H1 (cell line): ENCODE measurements around the gene GZMM. TPM values are rescaled to one million over a fixed set of nuclear protein-coding genes. Genes with fewer than 3 reads are reported as not detected.

Experiments
- BRCA1 ChIP-seq: IDR thresholded peaks from 2 replicates; pipeline ENCODE4 v1.6.1; 2012; ENCODE audit warnings: low read depth, low read length, improper control_type of control experiment
- CEBPB ChIP-seq: IDR thresholded peaks from 2 replicates; pipeline ENCODE4 v1.6.1; 2012; ENCODE audit warnings: low read depth, low read length
- CHD7 ChIP-seq: fragments of 300-600 bp; sonication (generic); IDR thresholded peaks from 2 replicates; pipeline ENCODE4 v1.7.1; 2012; ENCODE audit warnings: low read length, moderate library complexity, mild to moderate bottlenecking, inconsistent platforms; ENCODE audit not compliant: insufficient replicate concordance
- FOSL1 ChIP-seq: IDR thresholded peaks from 2 replicates; pipeline ENCODE4 v1.6.1; 2011; ENCODE audit warnings: mild to moderate bottlenecking, low read depth, low read length, moderate library complexity; ENCODE audit not compliant: insufficient read depth
- GABPA ChIP-seq: IDR thresholded peaks from 2 replicates; pipeline ENCODE4 v1.6.1; 2011; ENCODE audit warnings: mild to moderate bottlenecking, low read length, moderate library complexity, borderline replicate concordance; ENCODE audit not compliant: insufficient read depth
- JUND ChIP-seq: IDR thresholded peaks from 2 replicates; pipeline ENCODE4 v1.6.1; 2011; ENCODE audit warnings: mild to moderate bottlenecking, improper control_type of control experiment, low read length
- NRF1 ChIP-seq: IDR thresholded peaks from 2 replicates; pipeline ENCODE4 v1.6.1; 2011; ENCODE audit warnings: mild to moderate bottlenecking, low read depth, low read length, improper control_type of control experiment
- POLR2AphosphoS5 ChIP-seq: IDR thresholded peaks from 2 replicates; pipeline ENCODE4 v1.6.1; 2011; ENCODE audit warnings: low read depth, low read length
- SIN3A ChIP-seq, 2 experiments: IDR thresholded peaks in 1 of 2; conservative IDR thresholded peaks in 1 of 2; 2 replicates each; pipeline ENCODE4 v1.6.1; 2011 to 2012; ENCODE audit warnings: low read length in 2 of 2, improper control_type of control experiment in 1 of 2, low read depth in 1 of 2, mild to moderate bottlenecking in 1 of 2
- TBP ChIP-seq: IDR thresholded peaks from 2 replicates; pipeline ENCODE4 v1.6.1; 2011; ENCODE audit warnings: low read depth, low read length, improper control_type of control experiment
- YY1 ChIP-seq: IDR thresholded peaks from 2 replicates; pipeline ENCODE4 v1.6.1; 2011; ENCODE audit warnings: low read depth, mild to moderate bottlenecking, low read length
- polyA plus RNA-seq, 7 experiments: library from polyadenylated mRNA; depleted of rRNA in 3 of 7; stranded (reverse) in 5 of 7; unstranded in 2 of 7; fragments of >200 nt in 5 of 7; fragments of 200-250 nt in 2 of 7; gene quantifications; 1 replicate in 5 of 7; 2 replicates in 1 of 7; 4 replicates in 1 of 7; pipeline versions ENCODE4 v1.2.1 to v1.2.3, GENCODE V29; 2011 to 2013; ENCODE audit warnings: missing spikeins in 2 of 7, mixed read lengths in 2 of 7
- total RNA-seq: library from RNA; stranded (reverse); fragmentation: NEBNext Ultra II Directional; extraction: Animal tissue kit (Norgen Biotek cat#: 25700); gene quantifications from 2 replicates; pipeline ENCODE4 v1.2.1, GENCODE V29; 2021

GZMM gene
- total and polyA plus RNA-seq, 2 of the 8 experiments (the other 6 are each of a cell fraction or from before 2014, with no cell fraction given), result 0.09 to 0.32 TPM

GRCh38 chr19:531009-531752 is 12.7 kb upstream of the GZMM start (continued):
- TF ChIP-seq CHD7 (no peak), CEBPB (no peak), SIN3A (conservative IDR thresholded peaks at IDR 0.05 in 1 of 2, IDR thresholded peaks at IDR 0.05 in 1 of 2; ENCODE audit: low read depth in 1 of 2, low read length in 2 of 2) (peak in 1 of 2 experiments; percentile 77; a peak in 2 of 4 replicates), TBP (peak; percentile 12; the same call in 1 of the 2 replicates), POLR2AphosphoS5 (peak; percentile 39; the same call in 1 of the 2 replicates), NRF1 (peak; percentile 86), YY1 (no peak), BRCA1 (no peak), JUND (no peak), FOSL1 (no peak), GABPA (no peak)
